RKO (cell line): ENCODE results near the gene PRR14L.

Experiments used
- DNase-seq: peaks from one replicate; pipeline ENCODE4 v3.0.0-alpha.2; 2016; ENCODE audit warnings: low spot score

The PRR14L gene

DNA sequence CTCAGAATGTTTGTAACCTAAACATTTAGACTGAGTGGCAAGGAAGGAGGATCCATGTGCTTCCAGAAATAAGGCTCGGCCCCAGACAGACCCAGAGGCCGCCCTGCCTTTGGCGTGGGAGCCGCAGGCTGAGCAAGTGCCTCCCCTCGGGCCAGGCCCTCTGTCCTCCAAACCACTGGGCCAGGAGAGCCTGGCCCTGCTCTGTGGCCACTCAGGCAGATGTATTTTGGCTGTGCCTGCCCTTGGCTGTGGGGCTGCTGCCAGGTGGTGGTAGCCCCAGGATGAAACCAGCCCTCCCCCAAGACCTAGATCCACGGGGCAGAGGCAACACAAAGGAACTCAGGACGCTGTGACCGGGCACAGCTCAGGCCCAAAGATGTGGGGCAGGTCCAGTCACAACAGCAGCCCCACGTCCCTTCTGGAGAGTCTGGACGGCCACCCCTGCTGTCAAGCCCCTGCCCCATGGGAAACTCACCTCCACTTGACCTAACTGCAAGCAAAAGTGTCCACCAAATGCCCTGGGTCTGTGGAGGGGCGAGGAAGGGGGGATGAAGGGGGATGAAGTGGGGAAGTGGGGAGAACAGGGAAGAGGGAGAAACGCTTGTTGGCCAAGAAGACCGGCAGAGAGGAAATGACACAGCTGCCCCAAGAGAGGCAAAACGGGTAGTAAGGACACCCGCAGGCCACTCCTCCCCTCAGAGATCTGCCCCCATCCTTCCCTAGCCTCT lies 111.9 kb downstream of the PRR14L start:
- DNase-seq: no peak

DNA sequence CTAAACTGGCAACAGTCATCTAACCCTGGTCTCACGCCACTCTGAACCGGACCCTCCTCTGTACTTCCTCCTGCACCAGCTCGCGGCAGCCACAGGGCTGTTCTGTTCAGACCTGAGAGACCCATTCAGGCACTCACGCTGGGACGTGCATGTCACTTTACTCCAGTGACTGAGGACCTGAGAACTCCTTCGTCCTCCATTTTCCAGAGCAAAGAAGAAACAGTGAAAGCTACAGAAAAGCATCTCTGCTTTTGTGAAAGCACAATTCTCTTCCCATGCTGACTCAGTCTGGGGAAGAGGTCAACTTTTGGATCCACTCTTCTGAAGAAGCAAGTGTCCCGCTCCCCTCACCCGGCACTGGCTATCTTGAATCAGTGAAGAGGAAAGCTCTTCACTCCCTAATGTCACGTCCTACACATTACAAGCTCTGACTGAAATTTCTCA lies 112.5 kb downstream of the PRR14L start:
- DNase-seq: no peak

- no peak for DNase-seq
These were observed 114.2 kb downstream of the PRR14L start for GRCh38 chr22:31635638-31636306.

DNA sequence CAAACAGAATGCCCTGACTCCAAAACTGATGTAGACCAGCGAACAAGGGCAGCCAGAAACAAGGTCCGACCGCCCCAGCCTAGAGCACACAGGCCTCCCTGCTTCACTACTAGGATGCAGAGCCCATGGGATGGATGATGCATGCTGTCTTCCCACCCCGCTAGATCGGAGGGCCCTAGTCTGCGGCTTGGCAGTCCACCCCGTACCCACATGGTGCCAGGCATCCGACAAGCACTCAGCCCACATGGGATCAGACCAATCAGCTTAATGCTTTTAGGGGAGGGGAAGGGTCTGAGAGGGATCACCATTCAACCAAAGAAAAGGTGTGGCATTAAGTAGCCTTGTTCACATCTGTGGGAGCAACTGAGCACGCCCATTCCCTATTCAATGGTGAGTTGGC lies 118.5 kb downstream of the PRR14L start:
- no peak for DNase-seq
